Calu3 (cell line): ENCODE data around the gene RELT. TPM values are rescaled to one million over a fixed set of nuclear protein-coding genes. Genes with fewer than 3 reads are reported as not detected.

Source experiments
- BruUV-seq: library from RNA; stranded (reverse); fragments of 400-500 nt; replicated peaks from 2 replicates; lab custom pipeline; 2021; lab: Mats Ljungman, UMichigan
- CTCF ChIA-PET: fragments of 300-600 bp; sonication (Branson Sonifier 250); formaldehyde crosslinking; loops from one replicate; lab custom pipeline; 2022; ENCODE audit warnings: antibody characterized with exemption; lab: Charles Lee
- DNase-seq: peaks from one replicate; pipeline ENCODE4 v3.0.0; 2022
- H3K27ac Mint-ChIP-seq: one replicate; pipeline ENCODE4 v1.8.0; 2022; ENCODE audit warnings: mixed read lengths; ENCODE audit not compliant: unreplicated experiment
- H3K27me3 Mint-ChIP-seq: one replicate; pipeline ENCODE4 v1.8.0; 2022; ENCODE audit warnings: mixed read lengths; ENCODE audit not compliant: unreplicated experiment
- H3K36me3 Mint-ChIP-seq: one replicate; pipeline ENCODE4 v1.8.0; 2022; ENCODE audit warnings: mild to moderate bottlenecking, moderate library complexity, mixed read lengths; ENCODE audit not compliant: insufficient read depth, unreplicated experiment
- H3K4me1 Mint-ChIP-seq: one replicate; pipeline ENCODE4 v1.8.0; 2022; ENCODE audit warnings: mild to moderate bottlenecking, low read depth, mixed read lengths; ENCODE audit not compliant: unreplicated experiment
- H3K4me3 Mint-ChIP-seq: one replicate; pipeline ENCODE4 v1.8.0; 2022; ENCODE audit warnings: mild to moderate bottlenecking, low read depth, moderate library complexity, mixed read lengths; ENCODE audit not compliant: unreplicated experiment
- H3K9me3 Mint-ChIP-seq: one replicate; pipeline ENCODE4 v1.8.0; 2022; ENCODE audit warnings: low read depth, mixed read lengths; ENCODE audit not compliant: unreplicated experiment
- intact Hi-C: fragments of 100-400 bp; cut with micrococcal nuclease; formaldehyde crosslinking; loops from one replicate; pipeline ENCODE4 v1.10.0; 2022; ENCODE audit not compliant: unreplicated experiment
- total RNA-seq: library from RNA; stranded (reverse); gene quantifications from 2 replicates; pipeline ENCODE4 v1.2.3, GENCODE V29; 2022
- TF ChIP-seq, protein P1 (sequence below): fragments of 200-600 bp; IDR thresholded peaks from one replicate; pipeline ENCODE4 v1.8.0; 2022; ENCODE audit warnings: antibody characterized with exemption; ENCODE audit not compliant: unreplicated experiment

Gene RELT
- total RNA-seq, 1 experiment from 2014 or later, result 11.8 TPM

- intact Hi-C loops, result no loop called here
- H3K9me3 Mint-ChIP-seq, result no peaks in the 10 kb centered on the region
- no peak for DNase-seq
- no peak overlapping the region for H3K4me3 Mint-ChIP-seq
- H3K27ac Mint-ChIP-seq, result no peak overlapping the region
- BruUV-seq, result no TSS peak
- no peaks in the 10 kb centered on the region for H3K27me3 Mint-ChIP-seq
- CTCF ChIA-PET, result interaction anchor here (0.7 to 2.2 kb wide), 5 partner anchors 10 to 54 kb away, joined by 5 to 14 read pairs (median 8); partner anchors contain the start of gene ARHGEF17
- H3K36me3 Mint-ChIP-seq, result peaks cover 12% of the 10 kb centered on the region
- TF ChIP-seq, protein P1, sequence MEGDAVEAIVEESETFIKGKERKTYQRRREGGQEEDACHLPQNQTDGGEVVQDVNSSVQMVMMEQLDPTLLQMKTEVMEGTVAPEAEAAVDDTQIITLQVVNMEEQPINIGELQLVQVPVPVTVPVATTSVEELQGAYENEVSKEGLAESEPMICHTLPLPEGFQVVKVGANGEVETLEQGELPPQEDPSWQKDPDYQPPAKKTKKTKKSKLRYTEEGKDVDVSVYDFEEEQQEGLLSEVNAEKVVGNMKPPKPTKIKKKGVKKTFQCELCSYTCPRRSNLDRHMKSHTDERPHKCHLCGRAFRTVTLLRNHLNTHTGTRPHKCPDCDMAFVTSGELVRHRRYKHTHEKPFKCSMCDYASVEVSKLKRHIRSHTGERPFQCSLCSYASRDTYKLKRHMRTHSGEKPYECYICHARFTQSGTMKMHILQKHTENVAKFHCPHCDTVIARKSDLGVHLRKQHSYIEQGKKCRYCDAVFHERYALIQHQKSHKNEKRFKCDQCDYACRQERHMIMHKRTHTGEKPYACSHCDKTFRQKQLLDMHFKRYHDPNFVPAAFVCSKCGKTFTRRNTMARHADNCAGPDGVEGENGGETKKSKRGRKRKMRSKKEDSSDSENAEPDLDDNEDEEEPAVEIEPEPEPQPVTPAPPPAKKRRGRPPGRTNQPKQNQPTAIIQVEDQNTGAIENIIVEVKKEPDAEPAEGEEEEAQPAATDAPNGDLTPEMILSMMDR, result no peak
- no peaks in the 10 kb centered on the region for H3K4me1 Mint-ChIP-seq
Measured at GRCh38 chr11:73360743-73361369, 15.3 kb upstream of the RELT start.

GRCh38 chr11:73361953-73362776, 14.0 kb upstream of the RELT start:
- peaks cover 18% of the 10 kb centered on the region for H3K36me3 Mint-ChIP-seq
- H3K27me3 Mint-ChIP-seq, result no peaks in the 10 kb centered on the region
- no TSS peak for BruUV-seq
- TF ChIP-seq, protein P1, result no peak
- intact Hi-C loops, result no loop called here
- DNase-seq, result no peak
- H3K4me3 Mint-ChIP-seq, result no peak overlapping the region
- CTCF ChIA-PET, result no interaction called here
- no peaks in the 10 kb centered on the region for H3K4me1 Mint-ChIP-seq
- no peaks in the 10 kb centered on the region for H3K9me3 Mint-ChIP-seq
- peak overlapping the region; percentile 66 for H3K27ac Mint-ChIP-seq

GRCh38 chr11:73363147-73363546, 13.1 kb upstream of the RELT start:
- H3K27ac Mint-ChIP-seq, result peak overlapping the region; percentile 66
- no peaks in the 10 kb centered on the region for H3K9me3 Mint-ChIP-seq
- no peaks in the 10 kb centered on the region for H3K27me3 Mint-ChIP-seq
- BruUV-seq, result no TSS peak
- no peak for DNase-seq
- peaks cover 18% of the 10 kb centered on the region for H3K36me3 Mint-ChIP-seq
- CTCF ChIA-PET, result no interaction called here
- intact Hi-C loops, result no loop called here
- no peaks in the 10 kb centered on the region for H3K4me1 Mint-ChIP-seq
- TF ChIP-seq, protein P1, result no peak
- H3K4me3 Mint-ChIP-seq, result no peak overlapping the region

- intact Hi-C loops, result no loop called here
- H3K4me1 Mint-ChIP-seq, result no peaks in the 10 kb centered on the region
- no peaks in the 10 kb centered on the region for H3K9me3 Mint-ChIP-seq
- TF ChIP-seq, protein P1, result no peak
- no peak for DNase-seq
- no peaks in the 10 kb centered on the region for H3K27me3 Mint-ChIP-seq
- CTCF ChIA-PET, result no interaction called here
- peaks cover 18% of the 10 kb centered on the region for H3K36me3 Mint-ChIP-seq
- no TSS peak for BruUV-seq
- no peak overlapping the region for H3K27ac Mint-ChIP-seq
- no peak overlapping the region for H3K4me3 Mint-ChIP-seq
Measured at GRCh38 chr11:73365352-73366264, 10.6 kb upstream of the RELT start.
